ENCODE results near the gene APBB1IP.

Gene APBB1IP

DNA sequence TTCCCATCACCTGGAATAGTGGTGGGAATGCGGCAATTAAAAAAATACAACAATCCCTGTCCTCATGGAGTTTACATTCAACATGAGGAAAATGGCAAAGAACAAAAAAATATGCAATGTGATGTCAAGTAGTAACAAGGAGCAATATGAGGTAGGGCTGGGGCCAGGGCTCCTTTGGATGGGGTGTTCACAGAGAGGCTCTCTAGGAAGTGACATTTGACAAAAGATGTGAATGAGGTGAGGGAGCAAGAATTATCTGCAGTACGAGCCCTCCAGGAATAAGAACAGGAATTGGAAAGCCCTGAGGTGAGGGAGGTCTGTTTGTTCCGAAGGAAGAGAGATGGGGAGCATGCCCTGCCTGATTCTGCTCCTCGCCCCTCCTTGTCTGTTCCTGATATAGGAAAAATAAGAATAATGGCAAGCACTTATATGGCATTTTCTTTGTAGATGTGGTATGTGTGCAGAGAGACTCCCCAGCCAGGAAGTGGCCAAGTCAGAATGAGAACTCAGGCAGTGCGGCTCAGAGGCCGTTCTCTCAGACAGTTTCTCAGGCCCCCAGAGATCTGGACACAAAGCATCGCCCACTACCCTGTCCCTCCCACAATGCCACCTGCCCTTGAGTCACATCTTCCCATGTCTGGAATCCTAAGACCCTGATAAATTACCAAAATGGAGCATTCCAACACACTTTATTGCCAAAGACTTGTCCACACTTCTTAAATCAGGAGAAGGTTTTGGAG is 105.6 kb downstream of the APBB1IP start:
- Histone ChIP-seq H3K9ac (ENCODE audit: insufficient read length, low read depth) (no peak overlapping the region), H3K9me3 (ENCODE audit: insufficient read depth, low read length) (no peaks in the 10 kb centered on the region), H3K4me3 (ENCODE audit: insufficient read length, low read depth) (no peak overlapping the region), H3K4me1 (ENCODE audit: insufficient read depth, insufficient read length) (no peaks in the 10 kb centered on the region), H3K36me3 (ENCODE audit: insufficient read depth, insufficient read length, low read length) (no peaks in the 10 kb centered on the region), H3K27me3 (ENCODE audit: insufficient read depth, insufficient read length) (no peaks in the 10 kb centered on the region)
- no peak for TF ChIP-seq YY1 (IDR thresholded peaks at IDR 0.05; ENCODE audit: insufficient read depth, insufficient read length)
- no peak for TF ChIP-seq SUZ12 (IDR thresholded peaks at IDR 0.05; ENCODE audit: extremely low read depth, insufficient read depth, insufficient read length)
- TF ChIP-seq ZNF274 (IDR thresholded peaks at IDR 0.05; ENCODE audit: low read depth, low read length): no peak
- no peak for DNase-seq (ENCODE audit: low read depth, low spot score)

DNA sequence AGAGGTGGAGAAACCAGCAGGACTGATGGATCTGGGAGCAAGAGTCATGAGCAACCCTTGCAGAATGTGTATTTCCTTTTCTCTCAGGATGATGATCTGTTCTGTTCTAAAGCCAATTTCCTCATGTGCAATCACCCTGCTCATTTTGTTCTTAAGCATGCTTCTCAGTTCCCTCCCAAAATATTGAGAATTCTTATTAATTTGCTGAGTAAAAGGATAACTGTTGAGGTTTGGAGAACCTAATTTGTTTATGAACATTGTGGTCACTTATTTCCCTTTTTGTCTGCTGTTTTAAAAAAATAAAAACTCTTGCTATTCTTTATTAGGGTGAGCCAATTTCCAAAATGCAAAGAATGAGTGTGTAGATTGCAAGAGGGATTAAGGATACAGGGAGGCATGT is 106.8 kb downstream of the APBB1IP start:
- Histone ChIP-seq H3K4me3 (ENCODE audit: insufficient read length, low read depth) (no peak overlapping the region), H3K9ac (ENCODE audit: insufficient read length, low read depth) (no peak overlapping the region), H3K4me1 (ENCODE audit: insufficient read depth, insufficient read length) (no peaks in the 10 kb centered on the region), H3K27me3 (ENCODE audit: insufficient read depth, insufficient read length) (no peaks in the 10 kb centered on the region), H3K9me3 (ENCODE audit: insufficient read depth, low read length) (0 out of 2 replicates have a peak, but pooled peaks cover 2% of the 10 kb centered on the region), H3K36me3 (ENCODE audit: insufficient read depth, insufficient read length, low read length) (no peaks in the 10 kb centered on the region)
- TF ChIP-seq SUZ12 (IDR thresholded peaks at IDR 0.05; ENCODE audit: extremely low read depth, insufficient read depth, insufficient read length) (no peak), YY1 (IDR thresholded peaks at IDR 0.05; ENCODE audit: insufficient read depth, insufficient read length) (no peak), ZNF274 (IDR thresholded peaks at IDR 0.05; ENCODE audit: low read depth, low read length) (no peak)
- no peak for DNase-seq (ENCODE audit: low read depth, low spot score)

DNA sequence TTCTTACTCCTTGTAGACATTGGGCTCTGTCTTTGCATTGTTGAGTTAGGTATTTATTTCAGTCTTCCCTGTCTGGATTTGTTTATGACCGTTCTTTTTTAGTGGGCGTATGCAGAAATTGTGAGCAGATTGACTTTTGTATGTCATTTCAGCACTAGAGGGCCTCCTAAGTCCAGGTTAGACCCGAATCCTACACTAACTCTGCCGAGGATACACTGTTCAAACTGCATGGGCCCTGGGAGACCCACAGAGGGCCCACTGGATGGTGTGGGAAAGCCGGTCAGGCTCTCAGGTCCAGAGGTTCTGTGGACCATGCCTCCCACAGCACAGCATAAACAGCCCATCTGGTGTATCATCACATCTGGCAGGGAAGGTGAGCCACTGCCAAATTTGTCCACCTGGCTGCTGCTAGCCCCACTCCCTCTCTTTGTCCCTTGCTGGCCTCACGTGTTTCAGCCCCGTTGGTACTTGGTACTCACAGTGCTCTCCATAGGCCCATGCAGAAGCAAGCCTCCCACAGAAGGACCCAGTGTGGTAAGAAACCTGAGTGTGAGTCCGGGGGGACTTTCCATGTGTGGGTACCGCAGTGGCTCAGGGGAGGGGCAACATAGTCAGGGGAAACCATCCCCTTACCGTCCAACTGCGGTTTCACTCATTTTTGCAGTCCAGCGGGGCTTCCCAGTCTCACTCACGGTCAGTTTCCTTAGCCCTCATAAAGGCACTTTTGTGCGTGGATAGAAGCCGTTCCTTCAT is 112.8 kb downstream of the APBB1IP start:
- Histone ChIP-seq H3K9me3 (ENCODE audit: insufficient read depth, low read length) (0 out of 2 replicates have a peak, but pooled peaks cover 6% of the 10 kb centered on the region), H3K4me1 (ENCODE audit: insufficient read depth, insufficient read length) (no peaks in the 10 kb centered on the region), H3K36me3 (ENCODE audit: insufficient read depth, insufficient read length, low read length) (no peaks in the 10 kb centered on the region), H3K4me3 (ENCODE audit: insufficient read length, low read depth) (no peak overlapping the region), H3K27me3 (ENCODE audit: insufficient read depth, insufficient read length) (no peaks in the 10 kb centered on the region), H3K9ac (ENCODE audit: insufficient read length, low read depth) (no peak overlapping the region)
- DNase-seq (ENCODE audit: low read depth, low spot score): no peak
- TF ChIP-seq ZNF274 (IDR thresholded peaks at IDR 0.05; ENCODE audit: low read depth, low read length) (no peak), YY1 (IDR thresholded peaks at IDR 0.05; ENCODE audit: insufficient read depth, insufficient read length) (no peak), SUZ12 (IDR thresholded peaks at IDR 0.05; ENCODE audit: extremely low read depth, insufficient read depth, insufficient read length) (no peak)

DNA sequence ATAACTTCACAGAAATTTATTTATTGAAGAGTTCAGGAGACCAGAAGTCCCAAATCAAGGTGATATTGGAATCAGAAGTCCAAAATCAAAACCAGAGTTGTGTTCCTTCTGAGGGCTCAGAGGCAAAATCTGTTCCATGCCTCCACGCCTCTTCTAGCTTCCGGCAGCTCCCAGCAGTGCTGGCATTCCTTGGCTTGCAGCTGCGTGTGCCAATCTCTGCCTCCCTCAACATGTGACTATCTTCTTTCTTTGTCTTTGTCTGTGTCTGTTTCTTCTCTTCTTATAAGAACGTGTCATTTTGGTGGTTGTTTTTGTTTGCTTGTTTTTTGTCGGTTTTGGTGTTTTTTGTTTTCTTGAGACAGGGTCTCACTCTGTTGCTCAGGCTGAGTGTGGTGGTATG is 116.1 kb downstream of the APBB1IP start:
- Histone ChIP-seq H3K9ac (ENCODE audit: insufficient read length, low read depth) (no peak overlapping the region), H3K4me1 (ENCODE audit: insufficient read depth, insufficient read length) (no peaks in the 10 kb centered on the region), H3K4me3 (ENCODE audit: insufficient read length, low read depth) (no peak overlapping the region), H3K27me3 (ENCODE audit: insufficient read depth, insufficient read length) (no peaks in the 10 kb centered on the region), H3K36me3 (ENCODE audit: insufficient read depth, insufficient read length, low read length) (no peaks in the 10 kb centered on the region), H3K9me3 (ENCODE audit: insufficient read depth, low read length) (0 out of 2 replicates have a peak, but pooled peaks cover 6% of the 10 kb centered on the region)
- no peak for DNase-seq (ENCODE audit: low read depth, low spot score)
- no peak for TF ChIP-seq ZNF274 (IDR thresholded peaks at IDR 0.05; ENCODE audit: low read depth, low read length)
- TF ChIP-seq SUZ12 (IDR thresholded peaks at IDR 0.05; ENCODE audit: extremely low read depth, insufficient read depth, insufficient read length): no peak
- no peak for TF ChIP-seq YY1 (IDR thresholded peaks at IDR 0.05; ENCODE audit: insufficient read depth, insufficient read length)

DNA sequence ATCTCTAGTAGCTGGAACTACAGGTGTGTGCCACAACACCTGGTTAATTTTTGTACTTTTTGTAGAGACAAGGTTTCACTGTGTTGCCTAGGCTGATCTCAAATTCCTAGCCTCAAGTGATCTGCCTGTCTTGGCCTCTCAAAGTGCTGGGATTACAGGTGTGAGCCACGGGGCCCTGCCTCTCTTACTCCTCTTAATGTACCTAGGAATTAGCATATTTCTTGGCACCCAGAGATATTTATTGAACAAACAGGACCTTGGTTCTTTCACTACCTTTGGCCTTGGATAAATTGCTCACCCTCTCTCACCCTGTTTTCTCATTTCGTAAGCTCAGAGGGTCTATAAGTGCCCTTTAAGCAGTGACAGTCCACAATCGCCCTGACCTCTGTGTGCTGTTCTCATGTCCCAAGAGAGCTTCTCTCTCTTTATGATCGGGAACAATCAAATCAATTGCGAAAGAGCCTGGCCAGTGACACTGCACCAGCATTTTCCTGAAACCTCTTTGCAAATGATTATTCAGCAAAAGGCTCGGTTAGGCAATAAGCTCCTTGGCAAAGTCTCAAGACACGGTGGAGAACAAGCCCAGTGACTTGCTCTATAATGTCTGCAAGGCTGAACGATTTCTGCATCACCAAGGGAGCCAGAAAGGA is 117.7 kb downstream of the APBB1IP start:
- no peaks in the 10 kb centered on the region for H3K4me1 ChIP-seq (ENCODE audit: insufficient read depth, insufficient read length)
- H3K27me3 ChIP-seq (ENCODE audit: insufficient read depth, insufficient read length): no peaks in the 10 kb centered on the region
- H3K36me3 ChIP-seq (ENCODE audit: insufficient read depth, insufficient read length, low read length): no peaks in the 10 kb centered on the region
- no peak overlapping the region for H3K4me3 ChIP-seq (ENCODE audit: insufficient read length, low read depth)
- no peak overlapping the region for H3K9ac ChIP-seq (ENCODE audit: insufficient read length, low read depth)
- TF ChIP-seq ZNF274 (IDR thresholded peaks at IDR 0.05; ENCODE audit: low read depth, low read length) (no peak), YY1 (IDR thresholded peaks at IDR 0.05; ENCODE audit: insufficient read depth, insufficient read length) (no peak), SUZ12 (IDR thresholded peaks at IDR 0.05; ENCODE audit: extremely low read depth, insufficient read depth, insufficient read length) (no peak)
- no peaks in the 10 kb centered on the region for H3K9me3 ChIP-seq (ENCODE audit: insufficient read depth, low read length)
- DNase-seq (ENCODE audit: low read depth, low spot score): no peak

- Histone ChIP-seq H3K9me3 (ENCODE audit: insufficient read depth, low read length) (no peaks in the 10 kb centered on the region), H3K4me3 (ENCODE audit: insufficient read length, low read depth) (no peak overlapping the region), H3K27me3 (ENCODE audit: insufficient read depth, insufficient read length) (no peaks in the 10 kb centered on the region), H3K9ac (ENCODE audit: insufficient read length, low read depth) (no peak overlapping the region), H3K36me3 (ENCODE audit: insufficient read depth, insufficient read length, low read length) (no peaks in the 10 kb centered on the region), H3K4me1 (ENCODE audit: insufficient read depth, insufficient read length) (no peaks in the 10 kb centered on the region)
- DNase-seq (ENCODE audit: low read depth, low spot score): no peak
- TF ChIP-seq SUZ12 (IDR thresholded peaks at IDR 0.05; ENCODE audit: extremely low read depth, insufficient read depth, insufficient read length): no peak
- TF ChIP-seq YY1 (IDR thresholded peaks at IDR 0.05; ENCODE audit: insufficient read depth, insufficient read length): no peak
- TF ChIP-seq ZNF274 (IDR thresholded peaks at IDR 0.05; ENCODE audit: low read depth, low read length): no peak
Observed at GRCh38 chr10:26556748-26557640, 118.9 kb downstream of the APBB1IP start.
